Hepatocyte (in vitro differentiated cells): ENCODE results near the gene ZFP36L1.

Experiments used
- CTCF ChIP-seq: fragments of 200-600 bp; sonication (generic); IDR thresholded peaks from 2 replicates; pipeline ENCODE4 v1.5.1; 2016; ENCODE audit warnings: antibody characterized with exemption, mild to moderate bottlenecking; ENCODE audit not compliant: poor library complexity
- EZH2 ChIP-seq: fragments of 200-600 bp; sonication (generic); IDR thresholded peaks from 2 replicates; pipeline ENCODE4 v1.6.1; 2016; ENCODE audit warnings: antibody characterized with exemption, mild to moderate bottlenecking, borderline replicate concordance

GRCh38 chr14:68811171-68811570, 18.3 kb upstream of the ZFP36L1 start:
- TF ChIP-seq CTCF: no peak
- no peak for TF ChIP-seq EZH2
